HepG2 (cell line): ENCODE data around the gene PAQR5. TPM values are rescaled to one million over a fixed set of nuclear protein-coding genes. Genes with fewer than 3 reads are reported as not detected.

Experiments
- ATAC-seq: fragments of 200-7000 bp; cut with Tn5 transposase; 3 replicates; pipeline ENCODE4 v1.9.1; 2020; ENCODE audit warnings: mild to moderate bottlenecking, moderate library complexity
- BruUV-seq: library from RNA; stranded (reverse); fragments of 400-500 nt; replicated peaks from 2 replicates; lab custom pipeline; 2021; lab: Mats Ljungman, UMichigan
- CTCF ChIA-PET: fragments of 300-600 bp; formaldehyde crosslinking; extraction: SDS; loops from one replicate; lab custom pipeline; 2021; ENCODE audit warnings: low total read pairs, inconsistent platforms, low intra/inter-chr PET ratio; lab: Yijun Ruan, JAX
- POLR2A ChIA-PET: fragments of 350-600 bp; sonication (Branson Sonifier 250); formaldehyde crosslinking; loops from one replicate; lab custom pipeline; 2020; ENCODE audit warnings: antibody characterized with exemption, inconsistent platforms; lab: Yijun Ruan, JAX
- DNase-seq: peaks from one replicate; pipeline ENCODE4 v3.0.0-alpha.2; 2015; ENCODE audit warnings: low spot score
- FAIRE-seq: peaks from 3 replicates; lab custom pipeline; 2011; peaks lifted over from hg19 to GRCh38; lab: Jason Lieb, UNC
- H2AFZ ChIP-seq: one replicate; pipeline ENCODE4 v1.6.1; 2011; ENCODE audit warnings: low read length, inconsistent platforms
- H3K27ac ChIP-seq: fragments of 300-600 bp; 3 replicates; pipeline ENCODE4 v1.8.0; 2011; ENCODE audit warnings: mixed run types, mild to moderate bottlenecking, mixed read lengths, low read length, inconsistent platforms; ENCODE audit not compliant: insufficient read depth; ENCODE audit errors: extremely low read length
- H3K27me3 ChIP-seq, 2 experiments: fragments of 200-600 bp in 1 of 2; 2 replicates in 1 of 2; 3 replicates in 1 of 2; pipeline versions ENCODE4 v1.6.0 to v1.8.0; 2011; ENCODE audit warnings: low read length in 2 of 2, mild to moderate bottlenecking in 2 of 2, moderate library complexity in 2 of 2, inconsistent platforms in 1 of 2; ENCODE audit not compliant: insufficient read depth in 2 of 2, control insufficient read depth in 1 of 2
- H3K36me3 ChIP-seq, 2 experiments: fragments of 200-600 bp in 1 of 2; replicated peaks in 1 of 2; 2 replicates in 1 of 2; 3 replicates in 1 of 2; pipeline versions ENCODE4 v1.5.1 to v1.8.0; 2011; ENCODE audit warnings: low read length in 2 of 2, inconsistent platforms in 1 of 2; ENCODE audit not compliant: insufficient read depth in 2 of 2, control insufficient read depth in 1 of 2
- H3K4me1 ChIP-seq: 2 replicates; pipeline ENCODE4 v1.5.1; 2012; ENCODE audit warnings: low read length, inconsistent platforms; ENCODE audit not compliant: insufficient read depth
- H3K4me2 ChIP-seq: 2 replicates; pipeline ENCODE4 v1.6.0; 2011; ENCODE audit warnings: low read depth, low read length, inconsistent platforms
- H3K4me3 ChIP-seq, 3 experiments: fragments of 200-600 bp in 1 of 3; sonication (generic), shearing (Covaris generic) in 1 of 3; replicated peaks in 1 of 3; 2 replicates each; pipeline ENCODE4 v1.5.1; 2011 to 2016; ENCODE audit warnings: low read length in 3 of 3, inconsistent platforms in 2 of 3, low read depth in 2 of 3, mild to moderate bottlenecking in 2 of 3, control low read depth in 1 of 3, mixed read lengths in 1 of 3; ENCODE audit not compliant: insufficient read depth in 1 of 3
- H3K79me2 ChIP-seq: one replicate; pipeline ENCODE4 v1.6.1; 2011; ENCODE audit warnings: low read length, inconsistent platforms; ENCODE audit not compliant: insufficient read depth
- H3K9ac ChIP-seq: 2 replicates; pipeline ENCODE4 v1.6.0; 2011; ENCODE audit warnings: mild to moderate bottlenecking, low read depth, low read length, inconsistent platforms; ENCODE audit not compliant: insufficient read depth
- H3K9me3 ChIP-seq: 2 replicates; pipeline ENCODE4 v1.5.1; 2012; ENCODE audit warnings: mild to moderate bottlenecking, low read length
- H4K20me1 ChIP-seq: 2 replicates; pipeline ENCODE4 v1.6.0; 2011; ENCODE audit warnings: inconsistent platforms, mild to moderate bottlenecking, low read length, moderate library complexity; ENCODE audit not compliant: insufficient read depth
- FOXK1 ChIP-seq: sonication (generic); formaldehyde crosslinking; IDR thresholded peaks from 2 replicates; pipeline ENCODE4 v1.4.0; 2020; ENCODE audit warnings: low read depth, missing genetic modification reagents, borderline replicate concordance
- MEF2D ChIP-seq: sonication (generic); formaldehyde crosslinking; IDR thresholded peaks from 2 replicates; pipeline ENCODE4 v1.5.1; 2020; ENCODE audit warnings: mild to moderate bottlenecking, missing genetic modification reagents
- MEIS1 ChIP-seq: sonication (generic); formaldehyde crosslinking; IDR thresholded peaks from 2 replicates; pipeline ENCODE4 v1.9.0; 2021; ENCODE audit warnings: mild to moderate bottlenecking, missing genetic modification reagents, moderate library complexity, borderline replicate concordance
- NONO ChIP-seq, 2 experiments: fragments of 450-650 bp in 1 of 2; sonication (generic) in 1 of 2; formaldehyde crosslinking in 1 of 2; IDR thresholded peaks in 1 of 2; conservative IDR thresholded peaks in 1 of 2; 2 replicates each; pipeline versions ENCODE4 v1.6.1 to v1.8.0; 2017 to 2022; ENCODE audit warnings: mild to moderate bottlenecking in 1 of 2, missing genetic modification reagents in 1 of 2, moderate library complexity in 1 of 2
- PITX1 ChIP-seq: sonication (generic); formaldehyde crosslinking; IDR thresholded peaks from 2 replicates; pipeline ENCODE4 v1.5.1; 2020; ENCODE audit warnings: mild to moderate bottlenecking, missing genetic modification reagents
- SAP130 ChIP-seq: IDR thresholded peaks from 2 replicates; pipeline ENCODE4 v1.6.1; 2016; ENCODE audit warnings: low read depth
- WGBS: methylation state at CpG from one replicate; pipeline ENCODE4 v1.1.6; 2017; ENCODE audit warnings: low lambda C conversion rate; 5-methylcytosine and 5-hydroxymethylcytosine counted together
- in situ Hi-C: cut with HindIII; loops from 2 replicates; pipeline ENCODE4 v1.10.0; 2017; ENCODE audit warnings: low pct_unique_long_range_greater_than_20kb; ENCODE audit not compliant: extremely low pct_ligation_motif_present
- intact Hi-C: fragments of 100-400 bp; cut with micrococcal nuclease; formaldehyde crosslinking; loops from one replicate; pipeline ENCODE4 v1.10.0; 2022; ENCODE audit not compliant: unreplicated experiment
- polyA plus RNA-seq, 8 experiments: library from polyadenylated mRNA; depleted of rRNA in 3 of 8; stranded (reverse) in 7 of 8; unstranded in 1 of 8; fragments of >200 nt; fragmentation: Illumina TruSeq in 4 of 8; extraction: Trizol in 4 of 8; gene quantifications; 2 replicates each; pipeline versions ENCODE4 v1.2.1 to v1.2.3, GENCODE V29; 2011 to 2016; ENCODE audit warnings: low read depth in 4 of 8, missing spikeins in 1 of 8, mixed read lengths in 1 of 8; ENCODE audit not compliant: insufficient read depth in 1 of 8
- total RNA-seq, 5 experiments: library from RNA; depleted of rRNA; stranded (reverse); fragments of >200 nt; fragmentation: Illumina TruSeq; extraction: Trizol; gene quantifications; 2 replicates each; pipeline ENCODE4 v1.2.3, GENCODE V29; 2016; ENCODE audit warnings: low read depth in 1 of 5
- TF ChIP-seq, protein P1 (sequence below): sonication (generic); formaldehyde crosslinking; IDR thresholded peaks from 2 replicates; pipeline ENCODE4 v1.4.0; 2020; ENCODE audit warnings: missing genetic modification reagents, borderline replicate concordance
- TF ChIP-seq, protein P2 (sequence below): IDR thresholded peaks from 2 replicates; pipeline ENCODE4 v1.6.1; 2016; ENCODE audit warnings: control low read depth

The PAQR5 gene
- total and polyA plus RNA-seq, 2 of the 13 experiments (the other 11 are each of a cell fraction or from before 2014, with no cell fraction given), result 0.53 to 1.3 TPM

DNA sequence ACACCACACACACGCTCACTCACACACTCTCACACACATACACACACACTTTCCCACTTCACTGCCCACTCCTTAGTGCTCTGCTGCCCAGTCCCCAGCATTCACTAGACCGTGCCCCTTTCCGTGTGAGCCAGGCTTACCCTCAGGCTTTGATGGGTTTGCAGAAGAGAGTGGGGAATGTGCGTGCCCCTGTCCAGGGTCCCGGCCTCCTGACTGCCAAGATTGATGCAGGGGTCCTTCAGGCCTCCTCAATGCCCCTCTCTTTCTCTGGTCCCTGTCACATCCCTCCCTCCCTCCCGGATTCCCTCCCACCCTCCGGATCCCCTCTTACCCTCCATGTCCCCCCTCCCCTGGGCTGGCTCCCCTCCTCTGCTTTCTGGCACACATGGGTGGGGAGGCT lies 87.6 kb downstream of the PAQR5 start:
- no peaks in the 10 kb centered on the region for H3K4me1 ChIP-seq
- no peak overlapping the region for H3K4me2 ChIP-seq
- DNase-seq (no peak), FAIRE-seq (no peak), ATAC-seq (no peak)
- CTCF ChIA-PET, result no interaction called here
- no TSS peak for BruUV-seq
- H3K27me3 ChIP-seq, result peaks cover 2 to 6% of the 10 kb centered on the region in 2 experiments; a peak in 2 of 5 replicates
- WGBS, result 17% methylated on average over 7 of the region's 7 CpGs
- H3K27ac ChIP-seq, result no peak overlapping the region
- no peak overlapping the region for H2AFZ ChIP-seq
- in situ Hi-C loops, result no loop called here
- H3K9ac ChIP-seq, result no peak overlapping the region
- intact Hi-C loops, result no loop called here
- no peaks in the 10 kb centered on the region for H3K9me3 ChIP-seq
- no peaks in the 10 kb centered on the region for H3K79me2 ChIP-seq
- H3K4me3 ChIP-seq, result no peak overlapping the region
- TF ChIP-seq PITX1 (CRISPR knock-in tag) (no peak), MEF2D (no peak), NONO (IDR thresholded peaks at IDR 0.05) (no peak), NONO (CRISPR knock-in tag; conservative IDR thresholded peaks at IDR 0.05) (no peak), FOXK1 (CRISPR knock-in tag) (no peak), SAP130 (CRISPR knock-in tag) (no peak), MEIS1 (CRISPR knock-in tag) (no peak)
- TF ChIP-seq, protein P1, sequence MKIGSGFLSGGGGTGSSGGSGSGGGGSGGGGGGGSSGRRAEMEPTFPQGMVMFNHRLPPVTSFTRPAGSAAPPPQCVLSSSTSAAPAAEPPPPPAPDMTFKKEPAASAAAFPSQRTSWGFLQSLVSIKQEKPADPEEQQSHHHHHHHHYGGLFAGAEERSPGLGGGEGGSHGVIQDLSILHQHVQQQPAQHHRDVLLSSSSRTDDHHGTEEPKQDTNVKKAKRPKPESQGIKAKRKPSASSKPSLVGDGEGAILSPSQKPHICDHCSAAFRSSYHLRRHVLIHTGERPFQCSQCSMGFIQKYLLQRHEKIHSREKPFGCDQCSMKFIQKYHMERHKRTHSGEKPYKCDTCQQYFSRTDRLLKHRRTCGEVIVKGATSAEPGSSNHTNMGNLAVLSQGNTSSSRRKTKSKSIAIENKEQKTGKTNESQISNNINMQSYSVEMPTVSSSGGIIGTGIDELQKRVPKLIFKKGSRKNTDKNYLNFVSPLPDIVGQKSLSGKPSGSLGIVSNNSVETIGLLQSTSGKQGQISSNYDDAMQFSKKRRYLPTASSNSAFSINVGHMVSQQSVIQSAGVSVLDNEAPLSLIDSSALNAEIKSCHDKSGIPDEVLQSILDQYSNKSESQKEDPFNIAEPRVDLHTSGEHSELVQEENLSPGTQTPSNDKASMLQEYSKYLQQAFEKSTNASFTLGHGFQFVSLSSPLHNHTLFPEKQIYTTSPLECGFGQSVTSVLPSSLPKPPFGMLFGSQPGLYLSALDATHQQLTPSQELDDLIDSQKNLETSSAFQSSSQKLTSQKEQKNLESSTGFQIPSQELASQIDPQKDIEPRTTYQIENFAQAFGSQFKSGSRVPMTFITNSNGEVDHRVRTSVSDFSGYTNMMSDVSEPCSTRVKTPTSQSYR, result no peak
- TF ChIP-seq, protein P2, sequence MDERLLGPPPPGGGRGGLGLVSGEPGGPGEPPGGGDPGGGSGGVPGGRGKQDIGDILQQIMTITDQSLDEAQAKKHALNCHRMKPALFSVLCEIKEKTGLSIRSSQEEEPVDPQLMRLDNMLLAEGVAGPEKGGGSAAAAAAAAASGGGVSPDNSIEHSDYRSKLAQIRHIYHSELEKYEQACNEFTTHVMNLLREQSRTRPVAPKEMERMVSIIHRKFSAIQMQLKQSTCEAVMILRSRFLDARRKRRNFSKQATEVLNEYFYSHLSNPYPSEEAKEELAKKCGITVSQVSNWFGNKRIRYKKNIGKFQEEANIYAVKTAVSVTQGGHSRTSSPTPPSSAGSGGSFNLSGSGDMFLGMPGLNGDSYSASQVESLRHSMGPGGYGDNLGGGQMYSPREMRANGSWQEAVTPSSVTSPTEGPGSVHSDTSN, result no peak
- no peaks in the 10 kb centered on the region for H4K20me1 ChIP-seq
- POLR2A ChIA-PET, result no interaction called here
- H3K36me3 ChIP-seq, result no peaks in the 10 kb centered on the region
